GM20000 (cell line): ENCODE results near the gene AKT1S1.
"Not testable (repeated sequence)": the region's sequence is repeated elsewhere in the genome, so short reads cannot be mapped to it uniquely, and the experiment has no call there.

Experiments
- DNase-seq: peaks from one replicate; pipeline ENCODE4 v3.0.0; 2012; ENCODE audit warnings: low spot score
- TF ChIP-seq, protein P1 (sequence below): IDR thresholded peaks from 2 replicates; pipeline ENCODE4 v1.5.1; 2012; ENCODE audit warnings: mild to moderate bottlenecking, control low read depth; ENCODE audit errors: extremely low read depth, missing control alignments

Gene AKT1S1

DNA sequence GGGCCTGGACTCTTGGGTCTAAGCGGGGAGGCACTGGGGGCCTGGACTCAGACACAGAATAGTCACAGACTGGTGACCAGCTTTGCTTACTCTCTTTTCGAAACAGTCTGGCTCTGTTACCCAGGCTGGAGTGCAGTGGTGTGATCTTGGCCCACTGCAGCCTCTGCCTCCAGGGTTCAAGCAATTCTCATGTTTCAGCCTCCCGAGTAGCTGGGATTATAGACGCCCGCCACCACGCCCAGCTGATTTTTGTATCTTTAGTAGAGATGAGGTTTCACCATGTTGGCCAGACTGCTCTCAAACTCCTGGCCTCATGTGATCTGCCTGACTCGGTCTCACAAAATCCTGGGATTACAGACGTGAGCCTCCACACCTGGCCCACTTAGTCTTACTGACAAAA lies 48.0 kb downstream of the AKT1S1 start:
- no peak for DNase-seq

DNA sequence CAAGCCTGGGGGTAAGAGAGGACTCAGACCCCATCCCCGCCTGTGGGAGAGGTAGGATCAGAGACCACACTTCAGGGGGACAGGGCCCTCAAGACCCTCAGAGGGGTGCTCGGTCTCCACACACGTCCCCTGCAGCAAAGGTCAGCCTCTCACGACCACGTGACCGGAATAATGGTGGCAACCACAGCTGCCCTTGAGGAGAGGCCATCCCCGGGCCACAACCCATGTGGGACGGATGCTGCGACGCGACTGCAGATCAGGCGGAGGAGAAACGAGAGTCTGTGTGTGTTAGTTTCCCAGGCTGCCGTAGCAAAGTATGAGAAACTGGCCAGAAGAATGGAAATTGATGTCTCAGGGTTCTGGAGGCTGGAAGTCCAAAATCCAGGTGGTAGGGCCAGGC lies 50.1 kb downstream of the AKT1S1 start:
- TF ChIP-seq, protein P1, sequence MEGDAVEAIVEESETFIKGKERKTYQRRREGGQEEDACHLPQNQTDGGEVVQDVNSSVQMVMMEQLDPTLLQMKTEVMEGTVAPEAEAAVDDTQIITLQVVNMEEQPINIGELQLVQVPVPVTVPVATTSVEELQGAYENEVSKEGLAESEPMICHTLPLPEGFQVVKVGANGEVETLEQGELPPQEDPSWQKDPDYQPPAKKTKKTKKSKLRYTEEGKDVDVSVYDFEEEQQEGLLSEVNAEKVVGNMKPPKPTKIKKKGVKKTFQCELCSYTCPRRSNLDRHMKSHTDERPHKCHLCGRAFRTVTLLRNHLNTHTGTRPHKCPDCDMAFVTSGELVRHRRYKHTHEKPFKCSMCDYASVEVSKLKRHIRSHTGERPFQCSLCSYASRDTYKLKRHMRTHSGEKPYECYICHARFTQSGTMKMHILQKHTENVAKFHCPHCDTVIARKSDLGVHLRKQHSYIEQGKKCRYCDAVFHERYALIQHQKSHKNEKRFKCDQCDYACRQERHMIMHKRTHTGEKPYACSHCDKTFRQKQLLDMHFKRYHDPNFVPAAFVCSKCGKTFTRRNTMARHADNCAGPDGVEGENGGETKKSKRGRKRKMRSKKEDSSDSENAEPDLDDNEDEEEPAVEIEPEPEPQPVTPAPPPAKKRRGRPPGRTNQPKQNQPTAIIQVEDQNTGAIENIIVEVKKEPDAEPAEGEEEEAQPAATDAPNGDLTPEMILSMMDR, result no peak
- DNase-seq, result no peak

More for the DNA sequence above, 48.0 kb downstream of the AKT1S1 start:
- TF ChIP-seq, protein P1, result no peak

DNA sequence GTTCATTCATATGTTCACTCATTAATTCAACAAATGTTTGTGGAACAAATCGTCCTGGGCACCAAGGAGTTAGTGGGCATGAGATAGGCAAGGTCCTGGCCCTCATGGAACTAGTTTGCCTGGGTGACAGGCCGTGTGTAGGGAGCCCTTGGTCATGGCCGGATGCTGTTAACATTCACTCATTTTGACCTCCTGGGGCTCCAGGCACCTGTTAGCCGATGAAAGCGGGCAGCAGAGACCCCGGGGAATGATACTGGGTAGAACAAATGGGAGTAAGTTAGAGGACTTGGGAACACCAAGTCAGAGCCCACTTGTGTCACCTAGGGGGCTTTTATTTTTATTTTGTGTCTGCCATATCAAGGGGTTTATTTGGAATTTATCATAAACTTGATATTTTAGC lies 52.5 kb downstream of the AKT1S1 start:
- TF ChIP-seq, protein P1, result no peak
- no peak for DNase-seq

DNA sequence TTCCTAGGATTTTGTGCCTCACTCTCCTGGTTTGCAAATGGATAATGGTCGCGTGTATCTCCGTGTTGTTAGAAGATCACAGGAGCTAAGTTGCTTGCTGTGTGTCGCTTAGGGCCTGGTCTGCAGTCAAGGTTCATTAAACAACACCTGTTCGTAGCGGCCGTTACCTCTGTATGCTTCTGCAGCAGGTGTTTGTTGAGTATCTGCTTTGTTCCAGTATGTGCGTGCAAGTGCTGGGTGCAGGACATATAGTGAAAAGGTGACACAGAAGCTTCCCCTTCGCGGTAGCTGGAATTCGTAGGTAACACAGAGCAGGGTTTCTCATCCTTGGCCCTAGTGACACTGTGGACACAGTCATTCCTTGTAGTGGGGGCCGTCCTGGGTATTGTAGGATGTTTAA lies 53.7 kb downstream of the AKT1S1 start:
- TF ChIP-seq, protein P1, result no peak
- DNase-seq, result no peak

DNA sequence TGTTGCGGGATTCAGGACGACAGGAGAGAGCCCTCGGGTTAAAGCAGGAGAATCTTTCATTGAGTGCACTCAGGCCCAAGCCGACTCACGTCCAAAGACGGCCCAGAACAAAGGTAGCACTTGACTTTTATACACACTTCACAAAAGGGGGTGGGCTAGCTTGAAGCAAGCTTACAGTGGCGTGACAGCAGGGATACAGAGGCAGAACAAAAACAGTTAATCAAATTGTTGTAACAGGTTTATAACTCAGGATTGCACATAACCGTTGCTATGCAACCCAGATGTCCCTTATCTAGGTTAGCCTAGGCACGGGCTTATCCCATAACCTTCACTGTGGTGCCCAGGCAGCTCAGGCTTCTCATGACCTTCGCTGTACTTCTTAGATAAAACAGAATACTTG lies 57.0 kb downstream of the AKT1S1 start:
- TF ChIP-seq, protein P1, result no peak
- DNase-seq, result no peak

DNA sequence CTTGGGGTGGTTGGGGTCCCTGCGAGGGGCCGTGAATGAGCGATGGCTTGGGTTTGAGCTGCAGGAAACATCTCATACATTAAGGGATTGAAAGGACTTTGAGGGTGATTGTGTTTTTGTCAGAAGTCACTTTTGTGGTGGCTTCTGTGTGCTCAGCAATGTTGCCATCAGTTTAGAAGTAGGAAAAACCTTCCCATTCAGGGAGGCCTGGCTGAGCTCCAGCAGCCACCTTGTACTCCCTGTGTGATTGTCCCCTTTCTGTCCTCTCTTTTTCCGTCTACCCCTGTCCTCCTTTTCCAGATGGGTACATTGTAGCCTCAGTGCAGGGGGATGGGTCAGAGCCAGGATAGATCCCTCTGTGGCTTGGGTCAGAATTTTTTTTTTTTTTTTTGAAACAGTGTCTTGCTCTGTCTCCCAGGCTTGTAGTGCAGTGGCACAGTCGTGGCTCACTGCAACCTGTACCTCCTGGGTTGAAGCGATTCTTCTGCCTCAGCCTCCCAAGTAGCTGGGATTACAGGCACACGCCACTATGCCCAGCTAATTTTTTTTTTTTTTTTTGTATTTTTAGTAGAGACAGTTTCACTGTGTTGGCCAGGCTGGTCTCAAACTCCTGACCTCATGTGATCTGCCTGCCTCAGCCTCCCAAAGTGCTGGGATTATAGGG lies 57.6 kb downstream of the AKT1S1 start:
- not testable (repeated sequence) for DNase-seq
